NCI-H1694 treated with DMSO at 0.1 percent for 48 hours (cell line): ENCODE measurements around the gene ZNF358.

Experiments
- DNase-seq: peaks from one replicate; lab custom pipeline; 2025; lab: John Stamatoyannopoulos, UW

Gene ZNF358

DNA sequence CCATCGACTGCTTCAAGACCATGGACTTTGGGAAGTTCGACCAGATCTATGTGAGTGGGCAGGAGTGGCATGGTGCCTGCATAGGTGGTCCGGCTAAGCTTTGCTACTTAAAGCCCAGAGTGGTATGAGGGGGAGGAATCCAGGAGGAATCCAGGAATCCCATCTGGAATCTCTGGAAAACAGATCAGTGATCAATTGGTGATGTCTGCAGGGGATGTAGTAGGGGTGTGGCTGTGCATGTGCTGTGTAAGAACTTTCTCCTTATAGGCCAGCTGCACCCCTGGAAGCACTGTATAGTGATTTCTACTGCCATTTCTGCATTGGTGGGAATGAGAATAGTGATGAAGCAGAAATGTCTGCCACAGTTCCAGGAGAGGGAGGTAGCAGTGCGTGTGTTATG lies 43.2 kb downstream of the ZNF358 start:
- no peak for DNase-seq

GRCh38 chr19:7560255-7560654 lies 44.4 kb downstream of the ZNF358 start:
- DNase-seq, result no peak

- DNase-seq, result no peak
Measured at GRCh38 chr19:7561325-7561724, 45.4 kb downstream of the ZNF358 start.

- DNase-seq, result no peak
Measured at GRCh38 chr19:7562646-7563393, 46.9 kb downstream of the ZNF358 start.

- DNase-seq, result no peak
Measured at GRCh38 chr19:7564866-7565265, 49.0 kb downstream of the ZNF358 start.

GRCh38 chr19:7565332-7565731 lies 49.4 kb downstream of the ZNF358 start:
- no peak for DNase-seq
